Measurements from ENCODE around the gene TENM4. TPM values are rescaled to one million over a fixed set of nuclear protein-coding genes. Genes with fewer than 3 reads are reported as not detected.

Gene TENM4
- total RNA-seq, 4 donors from 2014 or later: 4.0 to 14.6 (median 4.5) TPM

DNA sequence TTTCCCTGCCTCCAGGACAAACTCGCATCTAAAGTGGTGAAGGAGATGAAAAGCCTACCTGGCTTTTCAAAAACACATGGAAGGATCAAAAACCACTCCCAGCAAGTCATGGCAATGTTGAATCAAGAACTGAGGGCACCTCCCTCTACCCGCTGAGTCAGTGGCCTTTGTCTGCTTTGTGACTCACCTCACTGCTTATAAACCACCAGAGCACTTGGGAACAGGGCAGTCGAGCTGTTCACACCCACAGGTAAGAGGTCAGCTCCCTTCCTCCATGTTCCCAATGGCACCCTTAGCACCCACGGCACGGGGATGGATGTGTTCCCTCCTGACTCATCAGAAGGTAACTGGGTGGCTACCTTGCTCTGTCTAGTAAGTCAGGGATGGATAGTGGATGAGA lies 21.7 kb downstream of the TENM4 start:
- TF ChIP-seq, protein P1, sequence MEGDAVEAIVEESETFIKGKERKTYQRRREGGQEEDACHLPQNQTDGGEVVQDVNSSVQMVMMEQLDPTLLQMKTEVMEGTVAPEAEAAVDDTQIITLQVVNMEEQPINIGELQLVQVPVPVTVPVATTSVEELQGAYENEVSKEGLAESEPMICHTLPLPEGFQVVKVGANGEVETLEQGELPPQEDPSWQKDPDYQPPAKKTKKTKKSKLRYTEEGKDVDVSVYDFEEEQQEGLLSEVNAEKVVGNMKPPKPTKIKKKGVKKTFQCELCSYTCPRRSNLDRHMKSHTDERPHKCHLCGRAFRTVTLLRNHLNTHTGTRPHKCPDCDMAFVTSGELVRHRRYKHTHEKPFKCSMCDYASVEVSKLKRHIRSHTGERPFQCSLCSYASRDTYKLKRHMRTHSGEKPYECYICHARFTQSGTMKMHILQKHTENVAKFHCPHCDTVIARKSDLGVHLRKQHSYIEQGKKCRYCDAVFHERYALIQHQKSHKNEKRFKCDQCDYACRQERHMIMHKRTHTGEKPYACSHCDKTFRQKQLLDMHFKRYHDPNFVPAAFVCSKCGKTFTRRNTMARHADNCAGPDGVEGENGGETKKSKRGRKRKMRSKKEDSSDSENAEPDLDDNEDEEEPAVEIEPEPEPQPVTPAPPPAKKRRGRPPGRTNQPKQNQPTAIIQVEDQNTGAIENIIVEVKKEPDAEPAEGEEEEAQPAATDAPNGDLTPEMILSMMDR (IDR thresholded peaks at IDR 0.05; ENCODE audit: low read depth): no peak

DNA sequence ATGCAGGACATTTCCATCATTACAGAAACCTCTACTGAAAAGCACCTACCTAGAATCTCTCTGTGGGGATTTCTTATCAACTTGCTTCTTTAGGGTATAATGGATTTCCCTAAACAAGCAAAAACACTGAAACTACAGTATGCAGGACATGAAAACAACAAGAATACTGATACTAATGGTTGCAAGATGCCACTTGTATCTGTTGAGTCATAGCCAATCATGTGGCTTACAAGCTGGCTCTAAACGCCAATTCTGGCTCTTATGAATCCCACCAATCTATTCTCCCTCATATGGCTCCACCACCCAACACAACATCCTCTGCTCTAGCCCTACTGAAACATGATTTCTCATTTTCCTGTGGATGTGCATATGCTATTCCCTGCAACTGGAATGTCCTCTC lies 22.6 kb downstream of the TENM4 start:
- TF ChIP-seq, protein P1 (IDR thresholded peaks at IDR 0.05; ENCODE audit: low read depth): no peak

DNA sequence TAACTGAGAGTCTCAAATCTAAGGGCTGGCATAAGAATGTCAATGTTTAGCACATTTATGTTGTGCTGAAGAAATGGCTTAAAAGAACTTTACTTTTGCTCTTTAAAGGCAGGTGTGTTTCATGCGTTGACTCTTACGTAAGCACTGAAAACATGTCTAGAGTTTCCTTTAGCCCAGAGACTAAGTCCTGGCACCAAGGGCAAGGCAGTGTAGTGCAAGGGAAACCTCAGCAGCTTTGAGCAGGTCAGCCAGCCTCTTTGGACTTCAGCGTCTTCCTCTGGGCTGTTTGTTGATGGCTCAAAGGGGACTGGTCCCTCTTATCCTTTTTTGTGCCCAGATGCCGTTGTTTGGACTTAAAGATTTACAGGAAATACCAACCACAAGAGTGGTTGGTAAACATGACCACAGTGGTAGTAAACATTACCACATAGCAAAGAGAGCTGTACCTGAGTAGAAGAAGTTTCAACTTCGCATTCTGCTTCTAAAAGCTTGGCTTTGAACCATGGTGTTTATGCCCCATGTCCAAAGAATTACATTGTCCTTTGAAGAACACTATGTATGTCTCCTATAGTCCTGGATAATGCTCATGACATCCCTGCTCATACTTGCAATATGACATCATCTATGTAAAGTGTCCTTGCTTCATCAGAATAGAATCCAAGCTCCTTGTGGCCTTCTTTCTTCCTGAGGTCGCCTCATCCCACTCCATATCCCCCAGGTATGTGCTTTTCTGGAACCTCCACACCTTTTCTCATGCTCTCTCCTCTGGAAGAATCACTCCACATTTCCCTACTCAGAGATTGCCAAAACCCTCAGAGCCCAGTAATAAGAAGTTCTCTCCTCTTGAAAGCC lies 23.5 kb downstream of the TENM4 start:
- TF ChIP-seq, protein P1 (IDR thresholded peaks at IDR 0.05; ENCODE audit: low read depth): no peak

DNA sequence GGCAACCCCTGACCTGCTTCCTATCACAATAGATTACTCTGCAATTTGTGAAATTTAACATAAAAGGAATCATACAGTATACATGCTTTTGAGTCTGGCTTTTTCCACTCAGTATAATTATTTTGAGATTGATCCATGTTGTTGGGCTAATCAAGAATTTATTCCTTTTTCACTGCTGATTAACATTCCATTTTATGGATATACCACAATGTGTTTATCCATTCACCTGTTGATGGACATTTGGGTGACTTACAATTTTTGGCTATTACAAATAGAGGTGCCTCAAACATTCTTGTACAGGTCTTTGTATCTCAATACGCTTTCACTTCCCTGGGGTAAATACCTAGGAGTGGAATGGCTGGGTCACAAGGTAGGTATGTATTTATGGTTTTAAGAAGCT lies 24.9 kb downstream of the TENM4 start:
- TF ChIP-seq, protein P1 (IDR thresholded peaks at IDR 0.05; ENCODE audit: low read depth): no peak

DNA sequence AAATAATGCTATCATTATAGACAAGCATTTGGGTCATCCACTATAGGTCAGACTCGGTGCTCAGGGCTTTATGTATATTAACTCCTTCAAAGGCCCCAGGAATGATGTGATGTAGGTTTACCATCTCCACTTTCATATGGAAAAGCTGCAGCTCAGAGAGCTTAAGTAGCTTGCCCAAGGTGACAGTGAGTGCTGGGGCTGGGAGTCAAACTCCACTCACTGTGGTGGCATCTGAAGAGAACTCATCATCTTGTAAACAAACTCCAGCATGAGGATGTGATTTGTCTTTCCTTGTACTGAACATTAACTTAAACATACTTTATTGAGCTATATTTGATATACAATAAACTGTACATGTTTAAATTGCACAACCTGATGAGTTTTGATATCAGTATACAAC lies 25.4 kb downstream of the TENM4 start:
- TF ChIP-seq, protein P1 (IDR thresholded peaks at IDR 0.05; ENCODE audit: low read depth): no peak

DNA sequence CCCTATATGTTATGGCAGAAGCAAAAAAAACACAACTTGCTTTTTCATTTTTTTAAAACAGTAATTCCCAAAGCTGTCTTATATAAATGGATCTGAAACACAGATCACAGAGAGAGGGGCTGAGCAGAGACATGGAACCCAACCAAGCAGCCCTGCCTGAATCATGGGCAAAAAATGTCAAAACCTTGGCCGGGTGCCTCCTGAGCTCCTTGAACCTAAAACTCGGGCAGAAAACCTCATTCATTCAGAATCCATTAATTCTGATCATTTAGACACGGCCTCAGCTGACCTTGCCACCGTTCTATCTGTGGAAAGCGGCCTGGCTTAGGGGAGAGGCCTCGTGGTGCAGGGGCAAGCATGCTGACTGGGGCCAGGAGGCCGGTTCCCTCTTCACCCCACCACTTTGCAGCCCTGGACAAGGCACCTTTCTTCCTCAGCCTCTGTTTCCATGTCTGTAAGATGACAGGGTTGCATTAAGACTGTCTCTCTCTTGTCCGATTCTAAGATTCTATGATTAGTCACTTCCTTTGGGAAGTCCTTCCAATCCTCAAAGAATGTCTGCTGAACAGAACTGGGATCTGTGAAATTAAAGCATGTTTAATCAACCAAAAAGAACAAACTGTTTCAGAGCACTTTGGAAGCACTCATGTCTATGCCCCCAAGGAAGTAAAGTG lies 26.0 kb downstream of the TENM4 start:
- TF ChIP-seq, protein P1 (IDR thresholded peaks at IDR 0.05; ENCODE audit: low read depth): no peak

DNA sequence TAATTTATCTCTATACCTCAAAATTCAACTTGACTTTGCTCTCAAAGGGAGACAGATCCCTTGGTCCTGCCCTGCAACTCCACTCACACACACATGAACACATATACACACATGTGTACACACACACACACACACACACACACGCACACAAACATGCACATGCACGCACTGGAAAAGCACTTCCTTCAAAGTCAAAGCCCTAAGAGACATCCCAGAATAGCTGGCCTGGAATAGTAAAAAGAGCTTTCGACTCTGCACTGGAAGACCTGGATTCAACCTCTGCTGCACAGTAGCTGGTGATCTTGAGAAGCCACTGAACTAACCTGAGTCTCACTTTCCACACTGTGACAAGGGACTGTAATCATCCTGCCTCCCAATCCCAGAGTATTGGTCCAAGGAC lies 26.8 kb downstream of the TENM4 start:
- TF ChIP-seq, protein P1 (IDR thresholded peaks at IDR 0.05; ENCODE audit: low read depth): no peak

Data from subcutaneous adipose tissue (tissue), 4 donors.